RWPE2 (cell line): ENCODE results near the gene LRRC7.

ENCODE experiments used
- ATAC-seq: fragments of 200-7000 bp; cut with Tn5 transposase; 3 replicates; pipeline ENCODE4 v1.9.1; 2021; ENCODE audit warnings: low read depth
- DNase-seq: peaks from one replicate; pipeline ENCODE4 v3.0.0-alpha.2; 2020; ENCODE audit warnings: low spot score
- H3K27ac ChIP-seq: fragments of 450-650 bp; 2 replicates; pipeline ENCODE4 v1.5.1; 2017; ENCODE audit warnings: mild to moderate bottlenecking; ENCODE audit not compliant: poor library complexity, severe bottlenecking
- H3K27me3 ChIP-seq: fragments of 250-450 bp; sonication (Bioruptor Pico); 2 replicates; pipeline ENCODE4 v1.5.1; 2021; ENCODE audit warnings: mild to moderate bottlenecking, moderate library complexity; ENCODE audit not compliant: insufficient read depth, poor library complexity, severe bottlenecking
- H3K36me3 ChIP-seq: fragments of 250-450 bp; sonication (Bioruptor Pico); 2 replicates; pipeline ENCODE4 v1.5.1; 2020; ENCODE audit warnings: low read depth, mild to moderate bottlenecking, moderate library complexity
- H3K4me1 ChIP-seq: fragments of 250-450 bp; sonication (Bioruptor Pico); 2 replicates; pipeline ENCODE4 v1.5.1; 2021; ENCODE audit warnings: mild to moderate bottlenecking, moderate library complexity; ENCODE audit not compliant: insufficient read depth, poor library complexity, severe bottlenecking
- H3K4me3 ChIP-seq: fragments of 250-450 bp; sonication (Bioruptor Pico); 2 replicates; pipeline ENCODE4 v1.5.1; 2021; ENCODE audit warnings: mild to moderate bottlenecking, moderate library complexity; ENCODE audit not compliant: severe bottlenecking
- H3K9me3 ChIP-seq: fragments of 250-450 bp; sonication (Bioruptor Pico); 2 replicates; pipeline ENCODE4 v1.5.1; 2021; ENCODE audit warnings: mild to moderate bottlenecking, moderate library complexity; ENCODE audit not compliant: severe bottlenecking
- TF ChIP-seq, protein P1 (sequence below): fragments of 450-650 bp; IDR thresholded peaks from one replicate; pipeline ENCODE4 v1.5.1; 2017; ENCODE audit warnings: mild to moderate bottlenecking, moderate library complexity; ENCODE audit not compliant: poor library complexity, severe bottlenecking

LRRC7 gene

DNA sequence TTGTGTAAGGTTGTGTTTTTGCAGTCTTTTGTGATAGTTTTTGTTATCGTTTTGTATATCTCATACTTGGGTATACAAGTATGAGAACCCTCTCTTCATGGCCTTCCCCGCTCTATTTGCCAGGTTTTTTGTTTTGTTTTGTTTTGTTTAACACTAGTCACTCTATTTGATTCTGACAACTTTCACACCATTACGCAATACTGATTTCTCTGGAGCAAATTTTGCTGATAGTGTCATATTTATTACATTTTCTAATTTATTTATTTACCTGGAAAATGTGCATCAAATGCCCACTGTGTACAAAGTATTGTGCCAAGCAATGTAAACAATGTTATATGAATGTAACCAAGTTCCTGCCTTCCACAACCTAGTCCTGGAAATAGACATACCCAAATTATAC lies 547.6 kb downstream of the LRRC7 start:
- no peaks in the 10 kb centered on the region for H3K4me1 ChIP-seq
- H3K27ac ChIP-seq = no peak overlapping the region
- no peak overlapping the region for H3K4me3 ChIP-seq
- H3K27me3 ChIP-seq = peaks cover 11% of the 10 kb centered on the region
- no peak for DNase-seq
- no peak for ATAC-seq
- TF ChIP-seq, protein P1, sequence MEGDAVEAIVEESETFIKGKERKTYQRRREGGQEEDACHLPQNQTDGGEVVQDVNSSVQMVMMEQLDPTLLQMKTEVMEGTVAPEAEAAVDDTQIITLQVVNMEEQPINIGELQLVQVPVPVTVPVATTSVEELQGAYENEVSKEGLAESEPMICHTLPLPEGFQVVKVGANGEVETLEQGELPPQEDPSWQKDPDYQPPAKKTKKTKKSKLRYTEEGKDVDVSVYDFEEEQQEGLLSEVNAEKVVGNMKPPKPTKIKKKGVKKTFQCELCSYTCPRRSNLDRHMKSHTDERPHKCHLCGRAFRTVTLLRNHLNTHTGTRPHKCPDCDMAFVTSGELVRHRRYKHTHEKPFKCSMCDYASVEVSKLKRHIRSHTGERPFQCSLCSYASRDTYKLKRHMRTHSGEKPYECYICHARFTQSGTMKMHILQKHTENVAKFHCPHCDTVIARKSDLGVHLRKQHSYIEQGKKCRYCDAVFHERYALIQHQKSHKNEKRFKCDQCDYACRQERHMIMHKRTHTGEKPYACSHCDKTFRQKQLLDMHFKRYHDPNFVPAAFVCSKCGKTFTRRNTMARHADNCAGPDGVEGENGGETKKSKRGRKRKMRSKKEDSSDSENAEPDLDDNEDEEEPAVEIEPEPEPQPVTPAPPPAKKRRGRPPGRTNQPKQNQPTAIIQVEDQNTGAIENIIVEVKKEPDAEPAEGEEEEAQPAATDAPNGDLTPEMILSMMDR = no peak
- H3K36me3 ChIP-seq = no peaks in the 10 kb centered on the region
- H3K9me3 ChIP-seq = no peaks in the 10 kb centered on the region

DNA sequence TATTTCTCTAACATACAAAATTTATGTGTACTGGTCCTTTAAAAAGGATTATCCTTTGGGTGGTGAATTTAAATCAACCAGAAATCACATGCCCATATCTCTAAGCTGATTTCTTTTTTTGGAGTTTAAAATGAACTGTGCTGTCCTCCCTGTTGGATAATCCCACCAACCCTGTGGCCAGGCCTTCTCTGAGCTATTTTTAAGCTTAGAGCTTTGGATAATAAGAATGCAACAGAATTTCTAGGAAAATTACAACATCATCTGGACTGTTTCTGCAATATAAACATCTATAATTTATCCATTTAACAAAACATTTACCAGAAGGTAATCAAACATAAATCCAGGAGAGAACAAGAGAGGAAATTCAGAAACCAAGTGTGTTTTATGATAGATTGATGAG lies 549.3 kb downstream of the LRRC7 start:
- Histone ChIP-seq H3K27me3 (peaks cover 20% of the 10 kb centered on the region), H3K4me1 (no peaks in the 10 kb centered on the region), H3K9me3 (no peaks in the 10 kb centered on the region), H3K36me3 (no peaks in the 10 kb centered on the region), H3K4me3 (no peak overlapping the region), H3K27ac (no peak overlapping the region)
- TF ChIP-seq, protein P1 = no peak
- no peak for ATAC-seq
- DNase-seq = no peak

DNA sequence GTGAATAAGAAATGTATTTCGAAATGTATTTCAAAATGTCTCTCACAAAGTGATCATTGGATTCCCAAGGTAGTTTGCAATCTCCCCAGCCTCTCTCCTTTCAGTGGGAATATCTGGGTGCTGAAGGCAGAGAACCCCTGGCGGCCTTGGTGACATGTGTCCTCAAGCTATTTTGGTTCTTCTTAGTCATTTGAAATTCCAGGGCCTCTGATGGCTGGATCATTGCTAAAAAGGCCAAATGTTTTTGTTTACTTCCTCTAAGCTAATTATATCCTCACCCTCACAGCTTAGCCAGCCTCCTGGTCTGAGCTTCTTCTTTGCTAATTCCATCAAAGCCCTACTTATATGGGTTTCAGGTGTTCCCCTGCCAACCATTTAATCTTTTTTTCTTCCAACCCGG lies 566.4 kb downstream of the LRRC7 start:
- Histone ChIP-seq H3K36me3 (no peaks in the 10 kb centered on the region), H3K27me3 (no peaks in the 10 kb centered on the region), H3K4me1 (no peaks in the 10 kb centered on the region), H3K4me3 (no peak overlapping the region), H3K9me3 (no peaks in the 10 kb centered on the region), H3K27ac (no peak overlapping the region)
- TF ChIP-seq, protein P1 = no peak
- ATAC-seq (no peak), DNase-seq (no peak)

DNA sequence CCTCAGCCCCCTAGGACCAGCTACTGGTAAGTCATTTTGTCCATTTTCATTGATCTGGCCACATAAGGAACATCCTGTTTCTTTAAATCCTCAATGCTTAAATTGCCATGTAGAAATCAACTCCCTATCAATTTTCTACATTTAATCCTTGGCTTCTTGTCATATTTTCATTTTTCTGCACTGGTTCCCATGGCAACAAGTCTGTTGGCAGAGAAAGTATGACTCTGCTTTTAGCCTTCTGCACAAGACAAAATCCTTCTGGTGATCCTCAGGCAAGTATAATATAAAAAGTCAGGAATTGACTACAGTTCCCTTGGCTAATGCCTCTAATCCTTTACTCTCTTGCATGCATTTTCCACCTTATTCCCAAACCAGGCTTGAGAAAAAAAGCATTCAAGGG lies 572.6 kb downstream of the LRRC7 start:
- TF ChIP-seq, protein P1 = no peak
- Histone ChIP-seq H3K36me3 (peaks cover 17% of the 10 kb centered on the region), H3K4me1 (no peaks in the 10 kb centered on the region), H3K9me3 (no peaks in the 10 kb centered on the region), H3K4me3 (no peak overlapping the region), H3K27me3 (no peaks in the 10 kb centered on the region), H3K27ac (no peak overlapping the region)
- ATAC-seq (no peak), DNase-seq (no peak)

DNA sequence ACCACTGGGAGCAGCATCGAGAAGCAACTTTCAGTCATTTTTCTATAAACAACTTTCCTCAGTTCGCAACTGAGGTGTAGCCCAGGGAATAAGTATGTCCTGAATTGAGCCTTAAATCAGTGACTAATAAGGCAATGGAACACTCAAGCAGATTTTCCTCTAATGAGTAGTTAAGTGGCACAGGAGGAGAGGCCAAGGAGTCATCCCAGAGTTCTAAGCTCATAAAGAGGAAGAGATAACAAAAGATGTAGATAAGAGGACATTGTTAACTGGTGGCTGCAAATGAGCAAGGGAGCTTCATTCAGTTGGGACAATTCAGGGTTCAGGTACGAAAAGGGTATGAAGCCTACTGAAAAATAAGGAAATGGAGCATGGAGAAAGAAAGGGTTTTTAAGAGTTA lies 573.2 kb downstream of the LRRC7 start:
- no peaks in the 10 kb centered on the region for H3K9me3 ChIP-seq
- no peak overlapping the region for H3K27ac ChIP-seq
- DNase-seq (no peak), ATAC-seq (no peak)
- TF ChIP-seq, protein P1 = no peak
- H3K36me3 ChIP-seq = peaks cover 22% of the 10 kb centered on the region
- H3K4me1 ChIP-seq = no peaks in the 10 kb centered on the region
- no peak overlapping the region for H3K4me3 ChIP-seq
- no peaks in the 10 kb centered on the region for H3K27me3 ChIP-seq
